GM19438 (cell line): Measurements from ENCODE around the gene CCDC141.

Source experiments
- ATAC-seq: cut with Tn5 transposase; IDR thresholded peaks from one replicate; pipeline ENCODE4 v1.9.1; 2021; ENCODE audit warnings: low read depth; ENCODE audit not compliant: unreplicated experiment

CCDC141 gene

DNA sequence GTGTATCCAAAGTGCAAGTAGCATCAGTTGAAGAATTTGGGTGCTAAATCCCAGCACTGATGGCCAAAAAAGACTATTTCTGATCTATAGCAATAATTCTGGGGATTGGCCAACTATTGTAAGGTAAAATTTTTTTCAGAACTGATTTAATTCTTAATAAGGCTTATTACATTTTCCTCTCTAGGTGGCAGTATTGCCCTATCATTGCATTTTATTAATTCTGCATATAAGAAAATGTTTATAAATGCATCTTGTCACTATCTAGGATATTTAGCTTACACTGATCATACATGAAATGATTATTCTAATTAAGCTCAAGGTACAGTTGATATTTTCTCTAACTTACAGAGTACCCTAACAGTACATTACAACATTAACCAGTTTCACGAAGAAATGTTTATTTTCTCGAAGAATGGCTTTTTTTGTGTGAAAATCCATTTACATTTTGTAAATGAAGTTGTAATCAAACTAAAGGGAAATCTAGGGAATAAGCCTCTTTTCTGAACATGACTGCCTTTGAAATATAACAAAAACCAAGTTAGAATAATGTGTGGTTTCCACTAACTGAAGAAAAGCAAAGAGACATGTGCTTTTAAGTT lies 253.8 kb downstream of the CCDC141 start:
- ATAC-seq = no peak

DNA sequence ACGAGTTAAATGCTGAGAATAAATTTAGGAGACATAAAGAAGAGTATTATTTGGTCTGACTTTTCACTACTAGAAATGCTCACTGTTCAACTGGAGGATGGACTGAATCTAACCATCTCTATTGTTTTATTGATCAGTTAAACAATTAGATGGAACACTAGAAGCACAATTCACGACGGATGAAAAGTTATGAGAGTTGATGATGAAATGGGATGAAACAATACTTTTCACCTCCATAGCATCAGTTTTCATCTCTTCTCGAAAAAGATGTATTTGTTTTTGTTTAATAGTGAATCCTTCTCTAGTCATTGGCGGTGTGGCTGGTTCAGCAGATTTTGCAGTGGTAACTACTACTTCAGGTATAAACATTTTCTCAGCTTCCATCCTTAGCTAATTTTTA lies 262.0 kb downstream of the CCDC141 start:
- no peak for ATAC-seq

GRCh38 chr2:178787155-178787554 lies 262.8 kb downstream of the CCDC141 start:
- no peak for ATAC-seq

DNA sequence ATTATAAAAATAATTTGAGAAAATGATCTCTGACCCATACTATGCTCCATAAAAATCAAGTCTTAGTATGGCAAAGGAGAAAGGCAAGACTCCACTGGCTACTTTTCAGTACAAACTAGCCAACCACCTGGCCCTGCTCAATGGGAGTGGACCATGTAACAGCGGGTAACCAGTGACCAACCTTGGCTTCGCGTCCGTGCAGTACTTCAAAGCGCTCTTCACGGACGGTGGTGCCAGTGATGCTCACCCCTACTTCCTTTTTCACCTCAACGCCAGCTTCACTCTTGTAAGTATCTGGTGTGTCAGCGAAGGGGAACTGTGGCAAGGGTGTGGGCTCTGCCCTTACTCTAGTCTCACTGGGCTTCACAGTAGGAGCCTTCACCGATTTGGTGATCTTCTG lies 266.0 kb downstream of the CCDC141 start:
- ATAC-seq = no peak

DNA sequence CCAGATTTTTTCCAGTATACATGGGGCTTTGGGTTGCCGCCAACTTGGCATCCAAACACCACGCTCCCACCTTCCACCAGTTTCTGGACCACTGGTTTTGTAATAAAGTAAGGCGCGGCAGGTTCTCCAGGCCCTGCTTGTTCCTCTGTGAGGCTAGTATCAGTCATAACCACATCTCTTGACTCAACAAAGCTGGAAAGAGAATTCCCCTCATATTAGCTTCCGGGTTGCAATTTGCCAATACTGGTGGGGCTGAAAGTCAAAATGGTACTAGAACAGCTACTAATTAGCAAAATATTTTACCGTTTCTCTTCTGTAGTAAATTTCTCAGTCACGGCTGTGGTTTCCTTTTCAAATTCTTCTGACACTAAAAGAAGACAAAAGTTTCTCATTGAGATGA lies 267.7 kb downstream of the CCDC141 start:
- peak; percentile 80 for ATAC-seq
